A549 (cell line): ENCODE measurements around the gene EXOC7. TPM values are rescaled to one million over a fixed set of nuclear protein-coding genes. Genes with fewer than 3 reads are reported as not detected.

Experiments used
- ATAC-seq, 2 experiments: fragments of 200-7000 bp in 1 of 2; fragments of >200 bp in 1 of 2; cut with Nextera tagmentation in 1 of 2; cut with Tn5 transposase in 1 of 2; 3 replicates each; pipeline versions ENCODE4 v1.8.0 to v1.9.1; 2018 to 2020; ENCODE audit warnings: mild to moderate bottlenecking in 1 of 2, moderate library complexity in 1 of 2
- CTCF ChIA-PET: fragments of 300-600 bp; sonication (Branson Sonifier 250); formaldehyde crosslinking; extraction: SDS; loops from one replicate; lab custom pipeline; 2021; ENCODE audit warnings: antibody characterized with exemption, inconsistent platforms; lab: Yijun Ruan, JAX
- POLR2A ChIA-PET: fragments of 350-600 bp; formaldehyde crosslinking; extraction: SDS; loops from one replicate; lab custom pipeline; 2021; ENCODE audit warnings: antibody characterized with exemption, inconsistent platforms; lab: Yijun Ruan, JAX
- DNase-seq, 2 experiments: peaks; one replicate each; pipeline versions ENCODE4 v3.0.0 to v3.0.0-alpha.2; 2011 to 2016; ENCODE audit warnings: low read depth in 1 of 2, low spot score in 1 of 2
- FAIRE-seq: peaks from 2 replicates; lab custom pipeline; 2011; peaks lifted over from hg19 to GRCh38; lab: Jason Lieb, UNC
- H3K27ac ChIP-seq, 2 experiments: fragments of >200 bp; sonication (Bioruptor Twin); formaldehyde crosslinking; 3 replicates each; pipeline ENCODE4 v1.5.1; 2016 to 2017
- H3K4me1 ChIP-seq: fragments of >200 bp; sonication (Bioruptor Twin); formaldehyde crosslinking; 3 replicates; pipeline ENCODE4 v1.6.1; 2016
- H3K4me2 ChIP-seq: fragments of >200 bp; sonication (Bioruptor Twin); formaldehyde crosslinking; 3 replicates; pipeline ENCODE4 v1.6.1; 2016
- H3K4me3 ChIP-seq: fragments of >200 bp; sonication (Bioruptor Twin); formaldehyde crosslinking; 3 replicates; pipeline ENCODE4 v1.5.1; 2016
- H3K9me3 ChIP-seq: fragments of >200 bp; sonication (Bioruptor Twin); formaldehyde crosslinking; 3 replicates; pipeline ENCODE4 v1.6.1; 2016
- BHLHE40 ChIP-seq: IDR thresholded peaks from 2 replicates; pipeline ENCODE4 v1.6.1; 2012; ENCODE audit warnings: low read depth, low read length, inconsistent platforms
- CBX2 ChIP-seq: fragments of 200-600 bp; sonication (generic); IDR thresholded peaks from 2 replicates; pipeline ENCODE4 v1.6.1; 2016; ENCODE audit warnings: low read depth, mild to moderate bottlenecking, borderline replicate concordance
- CEBPB ChIP-seq, 2 experiments: fragments of >200 bp in 1 of 2; sonication (Bioruptor Twin) in 1 of 2; formaldehyde crosslinking in 1 of 2; IDR thresholded peaks; 2 replicates each; pipeline ENCODE4 v1.6.1; 2012 to 2016
- CHD4 ChIP-seq: fragments of 200-600 bp; sonication (generic); IDR thresholded peaks from 2 replicates; pipeline ENCODE4 v1.6.1; 2016; ENCODE audit warnings: antibody characterized with exemption, mild to moderate bottlenecking, borderline replicate concordance
- EHMT2 ChIP-seq: fragments of 200-600 bp; sonication (generic); IDR thresholded peaks from 2 replicates; pipeline ENCODE4 v1.6.1; 2016; ENCODE audit warnings: antibody characterized with exemption, low read depth, mild to moderate bottlenecking, moderate library complexity
- HDAC2 ChIP-seq: fragments of 200-600 bp; sonication (generic); IDR thresholded peaks from 2 replicates; pipeline ENCODE4 v1.6.1; 2016
- HOXB13 ChIP-seq: fragments of 250-450 bp; sonication (Bioruptor Pico); IDR thresholded peaks from 2 replicates; pipeline ENCODE4 v1.5.0; 2020; ENCODE audit warnings: low read depth, mild to moderate bottlenecking, moderate library complexity
- JUNB ChIP-seq: fragments of >200 bp; sonication (Bioruptor Twin); formaldehyde crosslinking; IDR thresholded peaks from 2 replicates; pipeline ENCODE4 v1.6.1; 2016
- KDM1A ChIP-seq: fragments of 200-600 bp; sonication (generic); IDR thresholded peaks from 2 replicates; pipeline ENCODE4 v1.6.1; 2016; ENCODE audit warnings: low read depth, mild to moderate bottlenecking
- MAZ ChIP-seq: fragments of 150-350 bp; IDR thresholded peaks from 2 replicates; pipeline ENCODE4 v1.6.1; 2014; ENCODE audit warnings: antibody characterized with exemption, low read depth, low read length, borderline replicate concordance
- POLR2AphosphoS2 ChIP-seq: conservative IDR thresholded peaks from 2 replicates; pipeline ENCODE4 v1.6.1; 2012; ENCODE audit warnings: low read length, improper control_type of control experiment, inconsistent platforms
- RAD21 ChIP-seq, 2 experiments: fragments of >200 bp in 1 of 2; sonication (Bioruptor Twin) in 1 of 2; formaldehyde crosslinking in 1 of 2; IDR thresholded peaks in 1 of 2; conservative IDR thresholded peaks in 1 of 2; 2 replicates in 1 of 2; 3 replicates in 1 of 2; pipeline ENCODE4 v1.6.1; 2012 to 2018; ENCODE audit warnings: inconsistent platforms in 1 of 2
- RARB ChIP-seq: fragments of 250-450 bp; sonication (Bioruptor Pico); IDR thresholded peaks from 2 replicates; pipeline ENCODE4 v1.8.0; 2021; ENCODE audit warnings: mild to moderate bottlenecking, moderate library complexity
- SREBF2 ChIP-seq: fragments of 450-650 bp; IDR thresholded peaks from 2 replicates; pipeline ENCODE4 v1.6.1; 2014; ENCODE audit warnings: mild to moderate bottlenecking, moderate library complexity
- ZC3H11A ChIP-seq: fragments of 450-650 bp; IDR thresholded peaks from 2 replicates; pipeline ENCODE4 v1.6.1; 2014; ENCODE audit warnings: antibody characterized with exemption, mild to moderate bottlenecking
- ZFP36 ChIP-seq: fragments of 450-650 bp; IDR thresholded peaks from 2 replicates; pipeline ENCODE4 v1.6.1; 2014; ENCODE audit warnings: borderline replicate concordance; ENCODE audit not compliant: partially characterized antibody
- ZSCAN20 ChIP-seq: fragments of 250-450 bp; sonication (Bioruptor Pico); IDR thresholded peaks from 2 replicates; pipeline ENCODE4 v1.8.0; 2022; ENCODE audit warnings: mild to moderate bottlenecking, moderate library complexity
- WGBS: methylation state at CpG from one replicate; pipeline ENCODE4 v1.1.6; 2017; ENCODE audit errors: missing lambda C conversion rate; 5-methylcytosine and 5-hydroxymethylcytosine counted together
- polyA plus RNA-seq, 4 experiments: library from polyadenylated mRNA; depleted of rRNA in 3 of 4; stranded (reverse); fragments of >200 nt; fragmentation: RNase III in 1 of 4; extraction: RNeasy Plus Mini Kit Qiagen cat#74134 plus additional on column Dnase treatment in 1 of 4; gene quantifications; 2 replicates in 3 of 4; 3 replicates in 1 of 4; pipeline ENCODE4 v1.2.3, GENCODE V29; 2011 to 2017
- TF ChIP-seq, protein P1 (sequence below): fragments of >200 bp; sonication (Bioruptor Twin); formaldehyde crosslinking; IDR thresholded peaks from 2 replicates; pipeline ENCODE4 v1.6.1; 2016
- TF ChIP-seq, protein P2 (sequence below): fragments of 250-450 bp; sonication (Bioruptor Pico); IDR thresholded peaks from 2 replicates; pipeline ENCODE4 v1.5.0; 2020; ENCODE audit warnings: low read depth, mild to moderate bottlenecking, moderate library complexity
- TF ChIP-seq, protein P3 (sequence below): IDR thresholded peaks from 2 replicates; pipeline ENCODE4 v1.6.1; 2012; ENCODE audit warnings: low read depth, borderline replicate concordance

EXOC7 gene
- polyA plus RNA-seq, 2 of the 4 experiments (the other 2 are of a cell fraction): 64.5 to 72.3 TPM

DNA sequence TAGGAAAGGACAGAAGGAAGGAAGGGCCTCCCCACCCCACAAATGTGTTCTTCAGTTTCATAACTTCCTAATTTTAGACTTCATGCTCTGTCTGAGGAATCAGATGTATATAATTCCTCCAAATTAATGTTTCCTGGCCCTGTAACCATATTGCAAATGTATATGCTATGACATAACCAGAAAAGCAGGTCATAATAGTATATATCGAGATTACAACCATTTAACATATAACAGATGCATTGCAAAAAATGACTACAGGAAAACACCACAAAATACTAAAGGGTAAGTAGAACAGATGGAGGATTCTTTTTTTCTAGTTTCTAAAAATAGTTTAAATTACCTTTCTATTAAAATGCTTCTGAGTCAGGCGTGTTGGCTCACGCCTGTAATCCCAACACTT lies 3.1 kb upstream of the EXOC7 start:
- H3K27ac ChIP-seq: no peak overlapping the region
- DNase-seq (no peak), ATAC-seq (no peak), FAIRE-seq (no peak)
- H3K4me1 ChIP-seq: peaks cover 11% of the 10 kb centered on the region
- CTCF ChIA-PET: interaction anchor here (0.7 to 38.7 kb wide), 6 partner anchors 10 to 276 kb away, joined by 3 to 755 read pairs (median 11); no protein-coding TSS in a partner anchor
- TF ChIP-seq CBX2 (no peak), ZC3H11A (no peak), CHD4 (no peak)
- TF ChIP-seq, protein P1, sequence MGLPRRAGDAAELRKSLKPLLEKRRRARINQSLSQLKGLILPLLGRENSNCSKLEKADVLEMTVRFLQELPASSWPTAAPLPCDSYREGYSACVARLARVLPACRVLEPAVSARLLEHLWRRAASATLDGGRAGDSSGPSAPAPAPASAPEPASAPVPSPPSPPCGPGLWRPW: no peak
- TF ChIP-seq, protein P2, sequence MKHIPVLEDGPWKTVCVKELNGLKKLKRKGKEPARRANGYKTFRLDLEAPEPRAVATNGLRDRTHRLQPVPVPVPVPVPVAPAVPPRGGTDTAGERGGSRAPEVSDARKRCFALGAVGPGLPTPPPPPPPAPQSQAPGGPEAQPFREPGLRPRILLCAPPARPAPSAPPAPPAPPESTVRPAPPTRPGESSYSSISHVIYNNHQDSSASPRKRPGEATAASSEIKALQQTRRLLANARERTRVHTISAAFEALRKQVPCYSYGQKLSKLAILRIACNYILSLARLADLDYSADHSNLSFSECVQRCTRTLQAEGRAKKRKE: no peak
- H3K4me3 ChIP-seq: no peak overlapping the region
- POLR2A ChIA-PET: no interaction called here
- no peaks in the 10 kb centered on the region for H3K9me3 ChIP-seq
- WGBS: 82% methylated on average over 3 of the region's 3 CpGs
- H3K4me2 ChIP-seq: no peak overlapping the region

DNA sequence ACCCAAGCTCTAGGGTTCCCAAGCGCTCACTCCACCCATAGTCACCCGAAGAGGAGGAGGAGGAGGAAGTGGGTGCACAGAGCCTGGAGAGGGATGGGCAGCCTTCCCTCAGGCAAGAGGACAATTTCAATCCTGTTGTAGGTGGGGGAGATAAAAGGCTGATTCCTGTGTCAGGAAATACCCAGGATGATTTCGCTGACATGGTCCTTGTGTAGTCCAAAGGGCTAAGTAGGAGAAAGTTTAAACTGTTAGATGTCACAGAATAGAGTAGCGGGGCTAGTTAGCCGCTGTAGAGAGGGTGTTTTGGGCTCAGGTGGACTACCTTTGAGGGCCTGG lies 1.3 kb upstream of the EXOC7 start:
- TF ChIP-seq HOXB13 (CRISPR knock-in tag): no peak
- no peak for TF ChIP-seq KDM1A
- ChIA-PET POLR2A (interaction anchor here (1.0 to 1.3 kb wide), 2 partner anchors 33 to 160 kb away, joined by 4 read pairs; partner anchors contain the start of genes SRP68 and UBALD2), CTCF (interaction anchor here (0.9 to 38.7 kb wide), 4 partner anchors 14 to 186 kb away, joined by 3 to 755 read pairs (median 60); no protein-coding TSS in a partner anchor)
- no peak overlapping the region for H3K4me2 ChIP-seq
- H3K9me3 ChIP-seq: no peaks in the 10 kb centered on the region
- DNase-seq (no peak), FAIRE-seq (no peak), ATAC-seq (no peak)
- peaks cover 11% of the 10 kb centered on the region for H3K4me1 ChIP-seq
- no peak overlapping the region for H3K27ac ChIP-seq
- H3K4me3 ChIP-seq: no peak overlapping the region
- 80% methylated on average over 5 of the region's 5 CpGs for WGBS

DNA sequence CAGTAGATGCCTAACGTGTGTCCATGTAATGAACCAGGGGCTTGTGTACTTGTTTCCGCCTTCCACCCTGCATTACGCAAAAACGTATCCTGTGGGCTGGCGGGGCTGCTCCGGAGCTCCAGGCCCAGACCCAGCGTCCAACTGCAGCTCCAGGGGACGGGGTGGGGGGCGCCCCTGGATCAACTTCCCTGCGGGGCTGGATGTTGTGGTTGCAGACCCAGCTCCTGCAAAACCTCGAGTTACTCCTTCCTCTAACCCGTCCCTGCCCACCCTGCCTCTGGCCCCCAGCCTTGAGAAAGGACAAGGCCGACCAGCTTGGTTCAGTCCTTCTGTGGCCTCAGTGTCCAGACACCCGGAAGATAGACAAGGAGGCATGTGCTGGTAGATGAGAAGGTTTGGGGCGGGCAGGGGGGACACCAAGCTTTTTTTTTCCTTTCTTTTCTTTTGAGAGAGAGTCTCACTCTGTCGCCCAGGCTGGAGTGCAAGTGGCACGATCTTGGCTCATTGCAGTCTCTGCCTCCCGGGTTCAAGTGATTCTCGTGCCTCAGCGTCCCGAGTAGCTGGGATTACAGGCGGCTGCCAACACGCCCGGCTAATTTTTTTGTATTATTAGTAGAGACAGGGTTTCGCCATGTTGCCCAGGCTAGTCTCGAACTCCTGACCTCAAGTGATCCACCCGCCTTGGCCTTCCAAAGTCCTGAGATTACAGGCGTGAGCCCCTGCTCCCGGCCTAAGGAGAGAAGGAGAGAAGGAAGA lies 731 bp upstream of the EXOC7 start:
- ChIA-PET CTCF (interaction anchor here (0.7 to 38.7 kb wide), 18 partner anchors 8 to 305 kb away, joined by 3 to 755 read pairs (median 5); no protein-coding TSS in a partner anchor), POLR2A (interaction anchor here (0.6 to 1.3 kb wide), 6 partner anchors 11 to 249 kb away, joined by 3 to 4 read pairs (median 4); partner anchors contain the start of genes MRPL38, SRP68, UBALD2 and WBP2)
- TF ChIP-seq SREBF2 (no peak), ZFP36 (no peak), EHMT2 (0 out of 2 replicates have a peak, but pooled peaks have one; percentile 30), POLR2AphosphoS2 (no peak), MAZ (no peak), ZSCAN20 (CRISPR knock-in tag) (no peak), KDM1A (no peak), BHLHE40 (no peak), JUNB (no peak), CHD4 (no peak), CEBPB (IDR thresholded peaks at IDR 0.05) (no peak; a peak in 1 of 4 replicates), HDAC2 (no peak), HOXB13 (CRISPR knock-in tag) (no peak), RAD21 (conservative IDR thresholded peaks at IDR 0.05 in 1 of 2, IDR thresholded peaks at IDR 0.05 in 1 of 2) (no peak), RARB (CRISPR knock-in tag) (no peak)
- TF ChIP-seq, protein P3, sequence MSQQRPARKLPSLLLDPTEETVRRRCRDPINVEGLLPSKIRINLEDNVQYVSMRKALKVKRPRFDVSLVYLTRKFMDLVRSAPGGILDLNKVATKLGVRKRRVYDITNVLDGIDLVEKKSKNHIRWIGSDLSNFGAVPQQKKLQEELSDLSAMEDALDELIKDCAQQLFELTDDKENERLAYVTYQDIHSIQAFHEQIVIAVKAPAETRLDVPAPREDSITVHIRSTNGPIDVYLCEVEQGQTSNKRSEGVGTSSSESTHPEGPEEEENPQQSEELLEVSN: peak; percentile 29; the same call in 1 of the 2 replicates
- DNase-seq (no peak), FAIRE-seq (no peak), ATAC-seq (no peak; a peak in 1 of 6 replicates)
- Histone ChIP-seq H3K9me3 (no peaks in the 10 kb centered on the region), H3K4me2 (peak overlapping the region; percentile 82), H3K4me3 (peak overlapping the region; percentile 69), H3K27ac (peak overlapping the region; percentile 84 to 87), H3K4me1 (peaks cover 11% of the 10 kb centered on the region)
- 87% methylated on average over 29 of the region's 29 CpGs for WGBS
